GM12878 (cell line): ENCODE results near the gene UQCRC1. TPM values are rescaled to one million over a fixed set of nuclear protein-coding genes. Genes with fewer than 3 reads are reported as not detected.

ENCODE experiments used
- ATAC-seq: fragments of 200-7000 bp; cut with Tn5 transposase; 3 replicates; pipeline ENCODE4 v1.9.1; 2020; ENCODE audit warnings: mild to moderate bottlenecking, moderate library complexity
- BruUV-seq: library from RNA; stranded (reverse); fragments of 400-500 nt; replicated peaks from 2 replicates; lab custom pipeline; 2021; lab: Mats Ljungman, UMichigan
- CTCF ChIA-PET: fragments of 300-600 bp; sonication (Branson Sonifier 250); formaldehyde crosslinking; extraction: SDS; loops from one replicate; lab custom pipeline; 2021; ENCODE audit warnings: inconsistent platforms; lab: Yijun Ruan, JAX
- POLR2A ChIA-PET: fragments of 350-600 bp; formaldehyde crosslinking; extraction: SDS; loops from one replicate; lab custom pipeline; 2021; ENCODE audit warnings: inconsistent platforms; lab: Charles Lee
- RAD21 ChIA-PET: fragments of 300-600 bp; sonication (Branson Sonifier 250); formaldehyde crosslinking; loops from one replicate; lab custom pipeline; 2023; ENCODE audit warnings: antibody characterized with exemption; ENCODE audit not compliant: unreplicated experiment; lab: Charles Lee
- SMC1A ChIA-PET: fragments of 300-600 bp; sonication (Branson Sonifier 250); formaldehyde crosslinking; loops from one replicate; lab custom pipeline; 2023; ENCODE audit not compliant: unreplicated experiment, uncharacterized antibody; lab: Charles Lee
- DNase-seq: peaks from one replicate; pipeline ENCODE4 v3.0.0-alpha.2; 2011; ENCODE audit warnings: low read depth, low spot score
- FAIRE-seq: peaks from 3 replicates; lab custom pipeline; 2011; peaks lifted over from hg19 to GRCh38; lab: Jason Lieb, UNC
- H2AFZ ChIP-seq: 2 replicates; pipeline ENCODE4 v1.6.0; 2011; ENCODE audit warnings: low read depth, low read length, control low read depth; ENCODE audit not compliant: control insufficient read depth
- H3K27ac ChIP-seq: 2 replicates; pipeline ENCODE4 v1.5.1; 2011; ENCODE audit warnings: control low read depth; ENCODE audit not compliant: control insufficient read depth, insufficient read depth
- H3K27me3 ChIP-seq, 2 experiments: replicated peaks in 1 of 2; 2 replicates each; pipeline versions ENCODE4 v1.6.0 to v1.6.1; 2011; ENCODE audit warnings: low read length in 1 of 2; ENCODE audit not compliant: control insufficient read depth in 2 of 2, insufficient read depth in 2 of 2
- H3K36me3 ChIP-seq, 2 experiments: 2 replicates each; pipeline ENCODE4 v1.5.1; 2011; ENCODE audit warnings: low read length in 1 of 2; ENCODE audit not compliant: control insufficient read depth in 2 of 2, insufficient read depth in 2 of 2
- H3K4me1 ChIP-seq: 2 replicates; pipeline ENCODE4 v1.6.1; 2011; ENCODE audit warnings: mild to moderate bottlenecking, low read length, moderate library complexity, mixed read lengths; ENCODE audit not compliant: control insufficient read depth, insufficient read depth
- H3K4me2 ChIP-seq: 2 replicates; pipeline ENCODE4 v1.6.0; 2011; ENCODE audit warnings: control low read depth; ENCODE audit not compliant: control insufficient read depth, insufficient read depth
- H3K4me3 ChIP-seq: fragments of 200-600 bp; sonication (generic); 2 replicates; pipeline ENCODE4 v1.5.1; 2016
- H3K79me2 ChIP-seq: 2 replicates; pipeline ENCODE4 v1.6.0; 2011; ENCODE audit warnings: low read length; ENCODE audit not compliant: control insufficient read depth, insufficient read depth
- H3K9ac ChIP-seq: 2 replicates; pipeline ENCODE4 v1.8.0; 2011; ENCODE audit warnings: low read length, control low read depth, mixed read lengths; ENCODE audit not compliant: control insufficient read depth, insufficient read depth
- H3K9me3 ChIP-seq: replicated peaks from 3 replicates; pipeline ENCODE4 v1.5.1; 2011; ENCODE audit warnings: mild to moderate bottlenecking, low read length; ENCODE audit not compliant: control insufficient read depth, insufficient read depth
- H4K20me1 ChIP-seq: 2 replicates; pipeline ENCODE4 v1.6.0; 2011; ENCODE audit not compliant: control insufficient read depth, insufficient read depth
- BRCA1 ChIP-seq: IDR thresholded peaks from 2 replicates; pipeline ENCODE4 v1.6.1; 2011; ENCODE audit warnings: low read depth, low read length, improper control_type of control experiment
- EP300 ChIP-seq, 2 experiments: fragments of 150-350 bp in 1 of 2; IDR thresholded peaks; 2 replicates each; pipeline ENCODE4 v1.6.1; 2011 to 2012; ENCODE audit warnings: low read depth in 2 of 2, low read length in 2 of 2, borderline replicate concordance in 1 of 2, improper control_type of control experiment in 1 of 2, inconsistent platforms in 1 of 2; ENCODE audit not compliant: control insufficient read depth in 1 of 2
- LARP7 ChIP-seq: fragments of 450-650 bp; IDR thresholded peaks from 2 replicates; pipeline ENCODE4 v1.6.1; 2017; ENCODE audit warnings: mild to moderate bottlenecking
- MYB ChIP-seq: fragments of 150-350 bp; IDR thresholded peaks from 2 replicates; pipeline ENCODE4 v1.6.1; 2014; ENCODE audit warnings: mild to moderate bottlenecking, low read depth, low read length, borderline replicate concordance
- NRF1 ChIP-seq: conservative IDR thresholded peaks from 2 replicates; pipeline ENCODE4 v1.6.1; 2011; ENCODE audit warnings: mild to moderate bottlenecking, low read depth, low read length, improper control_type of control experiment
- TAF1 ChIP-seq: IDR thresholded peaks from 2 replicates; pipeline ENCODE4 v1.6.1; 2011; ENCODE audit warnings: mild to moderate bottlenecking, low read depth, low read length, borderline replicate concordance
- WGBS: methylation state at CpG from one replicate; pipeline ENCODE4 v1.1.6; 2016; ENCODE audit warnings: low lambda C conversion rate; ENCODE audit not compliant: insufficient replicate concordance, insufficient coverage; ENCODE audit errors: missing lambda C conversion rate; 5-methylcytosine and 5-hydroxymethylcytosine counted together
- in situ Hi-C: fragments of 300-500 bp; cut with MboI; formaldehyde crosslinking; loops from 9 replicates; pipeline ENCODE4 v1.14.3; 2018; ENCODE audit warnings: mixed read lengths
- intact Hi-C: fragments of 100-400 bp; cut with micrococcal nuclease; formaldehyde crosslinking; loops from one replicate; pipeline ENCODE4 v1.14.2; 2022; ENCODE audit not compliant: unreplicated experiment
- polyA plus RNA-seq, 11 experiments: library from polyadenylated mRNA; depleted of rRNA in 4 of 11; unstranded in 6 of 11; stranded (reverse) in 5 of 11; fragments of >200 nt; fragmentation: Nextera tagmentation in 4 of 11; fragmentation: Illumina TruSeq in 1 of 11; extraction: Ambion mirVana in 4 of 11; extraction: Trizol in 1 of 11; gene quantifications; 1 replicate in 1 of 11; 2 replicates in 10 of 11; pipeline versions ENCODE4 v1.2.1 to v1.2.3, GENCODE V29; 2011 to 2016; ENCODE audit warnings: inconsistent platforms in 2 of 11, missing spikeins in 2 of 11, low read depth in 1 of 11
- total RNA-seq, 4 experiments: library from RNA; depleted of rRNA in 3 of 4; stranded (reverse); fragments of >200 nt in 3 of 4; fragmentation: Illumina TruSeq in 1 of 4; extraction: Trizol in 1 of 4; gene quantifications; 2 replicates each; pipeline versions ENCODE4 v1.2.1 to v1.2.3, GENCODE V29; 2013 to 2021

The UQCRC1 gene
- total and polyA plus RNA-seq, 10 of the 15 experiments (the other 5 are each of a cell fraction or from before 2014, with no cell fraction given) = 116 to 426 (median 228) TPM

DNA sequence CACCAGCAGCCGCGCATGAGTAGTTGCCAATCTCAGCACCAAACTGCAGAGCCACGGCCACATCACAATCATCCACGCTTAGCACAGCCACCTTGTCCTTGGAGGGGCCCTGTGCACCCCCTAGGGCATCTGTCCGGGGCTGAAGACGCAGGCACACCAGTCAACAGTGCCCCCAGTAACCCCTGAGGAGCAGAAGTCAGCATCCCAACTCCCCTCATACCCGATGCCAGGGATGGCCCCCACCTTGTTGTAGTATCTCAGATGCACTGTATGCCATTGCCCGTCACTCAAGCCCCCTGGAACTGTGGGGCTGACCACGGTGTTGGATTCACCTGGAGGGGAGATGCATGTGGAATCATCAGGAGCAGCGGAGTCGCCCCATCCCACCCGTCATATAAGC is 45.6 kb upstream of the UQCRC1 start:
- H3K27me3 ChIP-seq = peaks cover 0 to 2% of the 10 kb centered on the region in 2 experiments; a peak in 1 of 4 replicates
- H3K79me2 ChIP-seq = no peaks in the 10 kb centered on the region
- no peak overlapping the region for H3K4me2 ChIP-seq
- 72% methylated on average over 12 of the region's 12 CpGs for WGBS
- DNase-seq = no peak
- in situ Hi-C loops = no loop called here
- no peak for FAIRE-seq
- CTCF ChIA-PET = interaction anchor here (1.8 kb wide), 1 partner anchor 29 kb away, joined by 4 read pairs; no protein-coding TSS in a partner anchor
- SMC1A ChIA-PET = no interaction called here
- POLR2A ChIA-PET = no interaction called here
- no peaks in the 10 kb centered on the region for H3K9me3 ChIP-seq
- no peak for ATAC-seq
- 0 out of 2 replicates have a peak, but pooled peaks cover 3% of the 10 kb centered on the region for H3K4me1 ChIP-seq
- intact Hi-C loops = no loop called here
- no peaks in the 10 kb centered on the region; the same call in 1 of the 2 replicates for H4K20me1 ChIP-seq
- no TSS peak for BruUV-seq
- TF ChIP-seq LARP7 (no peak), MYB (no peak)
- TF ChIP-seq, all 136 proteins: peak for 0
- RAD21 ChIA-PET = no interaction called here
- Histone ChIP-seq H3K36me3 (no peaks in the 10 kb centered on the region), H3K27ac (no peak overlapping the region), H2AFZ (no peak overlapping the region), H3K9ac (no peak overlapping the region), H3K4me3 (no peak overlapping the region)

DNA sequence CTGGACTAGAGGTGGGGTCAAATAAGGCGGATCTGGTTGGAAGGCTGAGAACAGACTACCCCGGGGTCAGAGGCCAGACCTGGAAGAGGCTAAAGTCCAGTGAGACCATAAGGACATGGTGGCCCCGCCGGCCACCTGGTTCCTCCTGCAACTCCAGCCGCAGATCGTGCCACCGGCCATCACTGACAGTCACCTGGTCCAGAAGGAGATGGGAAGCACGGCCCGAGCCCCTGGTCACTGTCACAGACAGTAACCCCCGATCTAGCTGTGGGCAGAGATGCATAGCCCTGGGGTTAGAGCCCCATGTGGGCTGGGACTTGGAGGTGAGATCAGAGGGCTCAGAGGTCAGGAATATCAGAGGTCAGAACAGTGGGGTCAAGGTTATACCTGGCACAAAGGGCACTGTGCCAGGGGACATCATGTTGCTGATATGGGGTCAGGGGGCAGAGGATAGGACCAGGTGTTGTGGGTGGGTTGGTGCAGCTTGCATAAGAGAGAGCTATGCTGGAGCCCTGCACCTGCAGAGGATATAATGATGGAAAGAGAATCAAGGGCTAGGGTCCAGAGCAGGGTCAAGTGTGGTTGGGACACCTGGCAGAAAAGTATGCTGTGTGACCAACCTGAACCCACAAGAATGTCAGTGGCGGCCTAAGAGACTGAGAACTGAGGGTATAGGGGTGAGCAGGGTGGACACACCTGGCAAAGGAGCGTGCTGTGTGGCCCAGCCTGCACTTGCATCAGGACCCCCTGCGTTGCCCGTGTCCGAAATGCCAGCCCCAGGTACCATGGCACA is 43.7 kb upstream of the UQCRC1 start:
- in situ Hi-C loops = no loop called here
- no peak for FAIRE-seq
- Histone ChIP-seq H3K4me2 (no peak overlapping the region), H3K79me2 (no peaks in the 10 kb centered on the region), H3K27me3 (peaks cover 0 to 2% of the 10 kb centered on the region in 2 experiments; a peak in 1 of 4 replicates), H3K9ac (no peak overlapping the region), H4K20me1 (no peaks in the 10 kb centered on the region; the same call in 1 of the 2 replicates), H3K27ac (no peak overlapping the region), H3K4me1 (0 out of 2 replicates have a peak, but pooled peaks cover 3% of the 10 kb centered on the region), H3K4me3 (no peak overlapping the region), H2AFZ (no peak overlapping the region), H3K36me3 (no peaks in the 10 kb centered on the region), H3K9me3 (no peaks in the 10 kb centered on the region)
- ChIA-PET RAD21 (no interaction called here), SMC1A (no interaction called here), POLR2A (no interaction called here), CTCF (interaction anchor here (0.5 kb wide), 1 partner anchor 1094 kb away, joined by 3 read pairs; no protein-coding TSS in a partner anchor)
- no peak for TF ChIP-seq TAF1
- TF ChIP-seq NRF1 = no peak
- no peak for TF ChIP-seq BRCA1
- no peak for TF ChIP-seq EP300 (IDR thresholded peaks at IDR 0.05; ENCODE audit: borderline replicate concordance in 1 of 2, control insufficient read depth in 1 of 2, low read depth in 2 of 2, low read length in 2 of 2)
- no peak for ATAC-seq
- intact Hi-C loops = no loop called here
- DNase-seq = no peak
- WGBS = 35% methylated on average over 15 of the region's 15 CpGs
- BruUV-seq = no TSS peak
